ENCODE results near the gene F2R. TPM values are rescaled to one million over a fixed set of nuclear protein-coding genes. Genes with fewer than 3 reads are reported as not detected.

The F2R gene
- 36.5 to 60.6 TPM (median 56.1 TPM) in 5 replicates for total RNA-seq (2022; extraction: Qiagen RNA extraction; ENCODE audit: low read depth)

DNA sequence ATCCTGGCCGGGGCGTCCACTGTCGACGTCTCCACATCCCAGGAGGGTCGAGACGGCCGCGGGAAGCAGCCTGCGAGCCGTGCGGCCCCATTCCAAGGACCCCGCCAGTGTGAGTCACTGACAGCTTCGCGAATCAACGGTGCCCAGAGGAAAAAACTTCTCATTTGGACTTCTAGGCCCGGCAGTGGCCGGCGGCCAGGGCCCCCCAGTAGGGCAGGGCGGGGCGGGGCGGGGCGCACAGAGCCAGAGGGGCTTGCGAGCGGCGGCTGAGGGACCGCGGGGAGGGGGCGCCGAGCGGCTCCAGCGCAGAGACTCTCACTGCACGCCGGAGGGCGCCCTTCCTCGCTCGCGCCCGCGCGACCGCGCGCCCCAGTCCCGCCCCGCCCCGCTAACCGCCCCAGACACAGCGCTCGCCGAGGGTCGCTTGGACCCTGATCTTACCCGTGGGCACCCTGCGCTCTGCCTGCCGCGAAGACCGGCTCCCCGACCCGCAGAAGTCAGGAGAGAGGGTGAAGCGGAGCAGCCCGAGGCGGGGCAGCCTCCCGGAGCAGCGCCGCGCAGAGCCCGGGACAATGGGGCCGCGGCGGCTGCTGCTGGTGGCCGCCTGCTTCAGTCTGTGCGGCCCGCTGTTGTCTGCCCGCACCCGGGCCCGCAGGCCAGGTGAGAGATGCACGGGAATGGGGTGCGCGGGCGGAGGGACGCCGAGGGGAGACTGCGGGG is at the start of gene F2R:
TSS of gene F2R (plus strand) at position 391 of the 720 bp plus-strand sequence. CDS start at position 573, 182 bp downstream.

Other genes starting within 250 kb of the F2R start
- 6.0 to 6.8 TPM (median 6.6 TPM) in 5 replicates for gene F2RL2, start 92.7 kb upstream of the F2R start, total RNA-seq (2022; extraction: Qiagen RNA extraction; ENCODE audit: low read depth)
- 254 to 389 TPM (median 310 TPM) in 5 replicates for gene F2RL1, start 102.9 kb downstream of the F2R start, total RNA-seq (2022; extraction: Qiagen RNA extraction; ENCODE audit: low read depth)
- not detected in 5 replicates for gene S100Z, start 133.9 kb downstream of the F2R start, total RNA-seq (2022; extraction: Qiagen RNA extraction; ENCODE audit: low read depth)
- 0.09 to 0.16 TPM (median 0.14 TPM) in 3 of 5 replicates, not detected in the others for gene CRHBP, start 236.9 kb downstream of the F2R start, total RNA-seq (2022; extraction: Qiagen RNA extraction; ENCODE audit: low read depth)

Measured in A549 treated with DMSO at 1 μM for 4 hours (cell line).